Ishikawa (cell line): ENCODE data around the gene TBC1D22A.

ENCODE experiments used
- CEBPB ChIP-seq: IDR thresholded peaks from 2 replicates; pipeline ENCODE4 v1.6.1; 2012
- CREB1 ChIP-seq: IDR thresholded peaks from 2 replicates; pipeline ENCODE4 v1.6.1; 2012; ENCODE audit warnings: low read depth
- EGR1 ChIP-seq: IDR thresholded peaks from 2 replicates; pipeline ENCODE4 v1.6.1; 2012
- EP300 ChIP-seq: IDR thresholded peaks from 2 replicates; pipeline ENCODE4 v1.6.1; 2012; ENCODE audit warnings: borderline replicate concordance
- FOXM1 ChIP-seq: IDR thresholded peaks from 2 replicates; pipeline ENCODE4 v1.6.1; 2012; ENCODE audit warnings: low read depth, borderline replicate concordance
- MAX ChIP-seq: IDR thresholded peaks from 2 replicates; pipeline ENCODE4 v1.6.1; 2012
- NFIC ChIP-seq: IDR thresholded peaks from 2 replicates; pipeline ENCODE4 v1.6.1; 2012
- RAD21 ChIP-seq: IDR thresholded peaks from 2 replicates; pipeline ENCODE4 v1.6.1; 2012; ENCODE audit warnings: low read depth
- TAF1 ChIP-seq: IDR thresholded peaks from 2 replicates; pipeline ENCODE4 v1.6.1; 2012; ENCODE audit warnings: low read depth, mild to moderate bottlenecking
- TEAD4 ChIP-seq: IDR thresholded peaks from 2 replicates; pipeline ENCODE4 v1.6.1; 2012
- YY1 ChIP-seq: IDR thresholded peaks from 2 replicates; pipeline ENCODE4 v1.6.1; 2012; ENCODE audit warnings: low read depth
- ZBTB7A ChIP-seq: IDR thresholded peaks from 2 replicates; pipeline ENCODE4 v1.6.1; 2012; ENCODE audit warnings: low read depth
- TF ChIP-seq, protein P1 (sequence below): IDR thresholded peaks from 2 replicates; pipeline ENCODE4 v1.6.1; 2012
- TF ChIP-seq, protein P2 (sequence below): IDR thresholded peaks from 2 replicates; pipeline ENCODE4 v1.6.1; 2012; ENCODE audit warnings: low read depth, mild to moderate bottlenecking

- TF ChIP-seq RAD21 (no peak), CREB1 (no peak), MAX (no peak), NFIC (no peak), EP300 (no peak), CEBPB (no peak), ZBTB7A (no peak), TAF1 (no peak), FOXM1 (no peak), YY1 (no peak), EGR1 (no peak), TEAD4 (no peak)
- TF ChIP-seq, protein P1, sequence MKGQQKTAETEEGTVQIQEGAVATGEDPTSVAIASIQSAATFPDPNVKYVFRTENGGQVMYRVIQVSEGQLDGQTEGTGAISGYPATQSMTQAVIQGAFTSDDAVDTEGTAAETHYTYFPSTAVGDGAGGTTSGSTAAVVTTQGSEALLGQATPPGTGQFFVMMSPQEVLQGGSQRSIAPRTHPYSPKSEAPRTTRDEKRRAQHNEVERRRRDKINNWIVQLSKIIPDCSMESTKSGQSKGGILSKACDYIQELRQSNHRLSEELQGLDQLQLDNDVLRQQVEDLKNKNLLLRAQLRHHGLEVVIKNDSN = no peak
- TF ChIP-seq, protein P2, sequence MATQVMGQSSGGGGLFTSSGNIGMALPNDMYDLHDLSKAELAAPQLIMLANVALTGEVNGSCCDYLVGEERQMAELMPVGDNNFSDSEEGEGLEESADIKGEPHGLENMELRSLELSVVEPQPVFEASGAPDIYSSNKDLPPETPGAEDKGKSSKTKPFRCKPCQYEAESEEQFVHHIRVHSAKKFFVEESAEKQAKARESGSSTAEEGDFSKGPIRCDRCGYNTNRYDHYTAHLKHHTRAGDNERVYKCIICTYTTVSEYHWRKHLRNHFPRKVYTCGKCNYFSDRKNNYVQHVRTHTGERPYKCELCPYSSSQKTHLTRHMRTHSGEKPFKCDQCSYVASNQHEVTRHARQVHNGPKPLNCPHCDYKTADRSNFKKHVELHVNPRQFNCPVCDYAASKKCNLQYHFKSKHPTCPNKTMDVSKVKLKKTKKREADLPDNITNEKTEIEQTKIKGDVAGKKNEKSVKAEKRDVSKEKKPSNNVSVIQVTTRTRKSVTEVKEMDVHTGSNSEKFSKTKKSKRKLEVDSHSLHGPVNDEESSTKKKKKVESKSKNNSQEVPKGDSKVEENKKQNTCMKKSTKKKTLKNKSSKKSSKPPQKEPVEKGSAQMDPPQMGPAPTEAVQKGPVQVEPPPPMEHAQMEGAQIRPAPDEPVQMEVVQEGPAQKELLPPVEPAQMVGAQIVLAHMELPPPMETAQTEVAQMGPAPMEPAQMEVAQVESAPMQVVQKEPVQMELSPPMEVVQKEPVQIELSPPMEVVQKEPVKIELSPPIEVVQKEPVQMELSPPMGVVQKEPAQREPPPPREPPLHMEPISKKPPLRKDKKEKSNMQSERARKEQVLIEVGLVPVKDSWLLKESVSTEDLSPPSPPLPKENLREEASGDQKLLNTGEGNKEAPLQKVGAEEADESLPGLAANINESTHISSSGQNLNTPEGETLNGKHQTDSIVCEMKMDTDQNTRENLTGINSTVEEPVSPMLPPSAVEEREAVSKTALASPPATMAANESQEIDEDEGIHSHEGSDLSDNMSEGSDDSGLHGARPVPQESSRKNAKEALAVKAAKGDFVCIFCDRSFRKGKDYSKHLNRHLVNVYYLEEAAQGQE = no peak
These were observed 215.3 kb downstream of the TBC1D22A start for GRCh38 chr22:46977656-46978343.
